Neural cell (in vitro differentiated cells): ENCODE results near the gene HAAO. TPM values are rescaled to one million over a fixed set of nuclear protein-coding genes. Genes with fewer than 3 reads are reported as not detected.

ENCODE experiments used
- H2AFZ ChIP-seq: fragments of 200-600, 300-800 bp; sonication (generic), shearing (Covaris generic); 2 replicates; pipeline ENCODE4 v1.6.0; 2014; ENCODE audit warnings: low read depth, mild to moderate bottlenecking, antibody characterized with exemption, low read length, moderate library complexity
- H3F3A ChIP-seq: fragments of 200-600 bp; shearing (Covaris generic); 2 replicates; pipeline ENCODE4 v1.6.1; 2016; ENCODE audit warnings: mild to moderate bottlenecking, moderate library complexity, mixed read lengths, antibody characterized with exemption, low read length; ENCODE audit not compliant: insufficient read depth, poor library complexity, severe bottlenecking
- H3K27ac ChIP-seq: fragments of 200-600, 300-800 bp; sonication (generic), shearing (Covaris generic); 2 replicates; pipeline ENCODE4 v1.5.1; 2014; ENCODE audit warnings: mild to moderate bottlenecking, low read length, moderate library complexity
- H3K27me3 ChIP-seq: fragments of 300-800, 200-600 bp; sonication (generic), shearing (Covaris generic); 2 replicates; pipeline ENCODE4 v1.6.0; 2014; ENCODE audit warnings: mild to moderate bottlenecking, low read depth, low read length, moderate library complexity; ENCODE audit not compliant: insufficient read depth
- H3K36me3 ChIP-seq: fragments of 300-800, 200-600 bp; sonication (generic), shearing (Covaris generic); 2 replicates; pipeline ENCODE4 v1.5.1; 2014; ENCODE audit warnings: mild to moderate bottlenecking, antibody characterized with exemption, low read length, moderate library complexity; ENCODE audit not compliant: insufficient read depth
- H3K4me2 ChIP-seq: fragments of 300-800, 200-600 bp; sonication (generic), shearing (Covaris generic); 2 replicates; pipeline ENCODE4 v1.6.0; 2014; ENCODE audit warnings: mild to moderate bottlenecking, low read length
- H3K4me3 ChIP-seq: fragments of 300-800, 200-600 bp; sonication (generic), shearing (Covaris generic); 2 replicates; pipeline ENCODE4 v1.5.1; 2014; ENCODE audit warnings: mild to moderate bottlenecking, low read length, moderate library complexity
- H3K79me2 ChIP-seq: fragments of 200-600 bp; shearing (Covaris generic); replicated peaks from 2 replicates; pipeline ENCODE4 v1.6.0; 2014; ENCODE audit warnings: mild to moderate bottlenecking, low read length, moderate library complexity; ENCODE audit not compliant: insufficient read depth
- H3K9ac ChIP-seq: fragments of 300-800, 200-600 bp; sonication (generic), shearing (Covaris generic); 2 replicates; pipeline ENCODE4 v1.6.1; 2016; ENCODE audit warnings: mild to moderate bottlenecking, low read length, mixed read lengths
- H3K9me2 ChIP-seq: fragments of 200-600 bp; shearing (Covaris generic); 2 replicates; pipeline ENCODE4 v1.6.1; 2016; ENCODE audit warnings: mild to moderate bottlenecking, low read length, mixed read lengths; ENCODE audit not compliant: insufficient read depth
- H3K9me3 ChIP-seq: fragments of 200-600, 300-800 bp; sonication (generic), shearing (Covaris generic); 2 replicates; pipeline ENCODE4 v1.6.1; 2016; ENCODE audit warnings: mild to moderate bottlenecking, mixed run types, low read length, moderate library complexity, mixed read lengths
- H4K20me1 ChIP-seq: fragments of 200-600 bp; shearing (Covaris generic); 2 replicates; pipeline ENCODE4 v1.6.1; 2016; ENCODE audit warnings: mild to moderate bottlenecking, mixed run types; ENCODE audit not compliant: insufficient read depth
- CTCF ChIP-seq: fragments of 450-650 bp; IDR thresholded peaks from 2 replicates; pipeline ENCODE4 v1.5.1; 2014; ENCODE audit warnings: antibody characterized with exemption, mild to moderate bottlenecking, moderate library complexity; ENCODE audit not compliant: poor library complexity, severe bottlenecking
- EP300 ChIP-seq: fragments of 450-650 bp; conservative IDR thresholded peaks from 2 replicates; pipeline ENCODE4 v1.6.1; 2014; ENCODE audit warnings: antibody characterized with exemption, mild to moderate bottlenecking, moderate library complexity; ENCODE audit not compliant: poor library complexity, severe bottlenecking
- EZH2 ChIP-seq: fragments of 200-600, 300-800 bp; shearing (Covaris generic), sonication (generic); IDR thresholded peaks from 2 replicates; pipeline ENCODE4 v1.6.1; 2014; ENCODE audit warnings: antibody characterized with exemption, low read length, borderline replicate concordance, mild to moderate bottlenecking; ENCODE audit not compliant: insufficient read depth, poor library complexity, severe bottlenecking
- MXI1 ChIP-seq: fragments of 450-650 bp; conservative IDR thresholded peaks from 2 replicates; pipeline ENCODE4 v1.6.1; 2014; ENCODE audit warnings: antibody characterized with exemption, mild to moderate bottlenecking; ENCODE audit not compliant: poor library complexity, severe bottlenecking
- POLR2AphosphoS5 ChIP-seq: IDR thresholded peaks from 2 replicates; pipeline ENCODE4 v1.6.1; 2012
- RAD21 ChIP-seq: fragments of 450-650 bp; conservative IDR thresholded peaks from 2 replicates; pipeline ENCODE4 v1.6.1; 2014; ENCODE audit warnings: antibody characterized with exemption, mild to moderate bottlenecking, moderate library complexity
- REST ChIP-seq: IDR thresholded peaks from 2 replicates; pipeline ENCODE4 v1.6.1; 2012; ENCODE audit warnings: borderline replicate concordance
- SMC3 ChIP-seq: fragments of 450-650 bp; conservative IDR thresholded peaks from 2 replicates; pipeline ENCODE4 v1.6.1; 2014; ENCODE audit warnings: antibody characterized with exemption, mild to moderate bottlenecking, moderate library complexity; ENCODE audit not compliant: poor library complexity
- TAF1 ChIP-seq: IDR thresholded peaks from 2 replicates; pipeline ENCODE4 v1.6.1; 2012; ENCODE audit warnings: low read depth
- polyA plus RNA-seq: library from polyadenylated mRNA; depleted of rRNA; stranded (reverse); fragments of >200 nt; gene quantifications from 2 replicates; pipeline ENCODE4 v1.2.3, GENCODE V29; 2014

Gene HAAO
- polyA plus RNA-seq, 1 donor from 2014 or later, result not detected

GRCh38 chr2:42808301-42808700 lies 15.9 kb upstream of the HAAO start:
- Histone ChIP-seq H3F3A (peaks cover 4% of the 10 kb centered on the region), H3K27me3 (no peaks in the 10 kb centered on the region), H3K79me2 (no peaks in the 10 kb centered on the region), H3K4me2 (no peak overlapping the region), H4K20me1 (no peaks in the 10 kb centered on the region), H3K4me3 (no peak overlapping the region), H2AFZ (no peak overlapping the region), H3K9ac (no peak overlapping the region), H3K9me3 (no peaks in the 10 kb centered on the region), H3K36me3 (no peaks in the 10 kb centered on the region), H3K9me2 (no peaks in the 10 kb centered on the region), H3K27ac (no peak overlapping the region)
- TF ChIP-seq MXI1, result no peak
- no peak for TF ChIP-seq EP300
- no peak for TF ChIP-seq CTCF
- TF ChIP-seq POLR2AphosphoS5, result no peak
- no peak for TF ChIP-seq TAF1
- TF ChIP-seq REST, result no peak
- TF ChIP-seq RAD21, result no peak
- no peak for TF ChIP-seq EZH2
- TF ChIP-seq SMC3, result no peak

GRCh38 chr2:42806786-42807185 lies 14.4 kb upstream of the HAAO start:
- Histone ChIP-seq H3K27ac (no peak overlapping the region), H3K4me3 (no peak overlapping the region), H3K79me2 (no peaks in the 10 kb centered on the region), H3K36me3 (no peaks in the 10 kb centered on the region), H3K4me2 (no peak overlapping the region), H3K9me3 (no peaks in the 10 kb centered on the region), H4K20me1 (no peaks in the 10 kb centered on the region), H3K9me2 (no peaks in the 10 kb centered on the region), H2AFZ (no peak overlapping the region), H3K27me3 (no peaks in the 10 kb centered on the region), H3K9ac (no peak overlapping the region), H3F3A (peaks cover 4% of the 10 kb centered on the region)
- no peak for TF ChIP-seq POLR2AphosphoS5
- TF ChIP-seq EZH2, result no peak
- no peak for TF ChIP-seq MXI1
- no peak for TF ChIP-seq SMC3
- no peak for TF ChIP-seq TAF1
- TF ChIP-seq RAD21, result no peak
- TF ChIP-seq EP300, result no peak
- no peak for TF ChIP-seq REST
- TF ChIP-seq CTCF, result no peak
